Measurements from ENCODE around the gene SCFD2.

The SCFD2 gene

DNA sequence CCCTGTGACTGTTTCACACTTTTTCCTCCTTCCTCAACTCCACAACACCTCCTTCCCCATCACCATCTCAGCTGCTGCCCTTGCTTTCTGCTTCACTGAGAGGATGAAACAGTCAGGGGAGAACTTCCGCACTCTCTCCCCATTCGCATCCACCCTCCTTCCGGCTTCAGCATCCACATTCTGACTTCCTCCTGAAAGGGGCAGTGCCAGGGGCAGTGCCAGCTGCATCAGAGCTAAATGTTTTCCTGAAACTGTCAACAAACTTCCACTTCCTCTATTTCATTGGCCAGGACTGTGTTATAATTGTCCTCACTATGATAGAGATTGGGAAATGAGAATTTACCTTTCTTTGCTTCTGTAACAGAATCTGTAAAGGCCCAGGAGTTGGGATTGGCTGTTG, 521.9 kb downstream of the SCFD2 start:
- Histone ChIP-seq H3K9me2 (ENCODE audit: low read depth, low read length) (no peaks in the 10 kb centered on the region), H3K9ac (ENCODE audit: low read length) (no peak overlapping the region)
- TF ChIP-seq CTCF (IDR thresholded peaks at IDR 0.05; ENCODE audit: low read length) (no peak), EZH2 (IDR thresholded peaks at IDR 0.05; ENCODE audit: borderline replicate concordance, low read length) (no peak)

GRCh38 chr4:52843351-52843750, 522.5 kb downstream of the SCFD2 start:
- no peak overlapping the region for H3K4me2 ChIP-seq (ENCODE audit: low read length)
- H3K9me3 ChIP-seq (ENCODE audit: low read length), result no peaks in the 10 kb centered on the region
- H3K4me3 ChIP-seq (ENCODE audit: low read depth, low read length, poor library complexity, severe bottlenecking), result no peak overlapping the region
- TF ChIP-seq EZH2 (IDR thresholded peaks at IDR 0.05; ENCODE audit: borderline replicate concordance, low read length) (no peak), CTCF (IDR thresholded peaks at IDR 0.05; ENCODE audit: low read length) (no peak)
- H3K27me3 ChIP-seq (ENCODE audit: insufficient read depth, low read length), result no peaks in the 10 kb centered on the region
- no peak overlapping the region for H2AFZ ChIP-seq (ENCODE audit: low read length)
- no peaks in the 10 kb centered on the region for H4K20me1 ChIP-seq (ENCODE audit: insufficient read depth, low read length)
- no peak overlapping the region for H3K27ac ChIP-seq (ENCODE audit: low read depth, low read length, poor library complexity, severe bottlenecking)
- H3K9me2 ChIP-seq (ENCODE audit: low read depth, low read length), result no peaks in the 10 kb centered on the region
- H3F3A ChIP-seq (ENCODE audit: insufficient read depth, low read length), result no peaks in the 10 kb centered on the region
- H3K36me3 ChIP-seq (ENCODE audit: insufficient read depth, low read length), result no peaks in the 10 kb centered on the region
- H3K9ac ChIP-seq (ENCODE audit: low read length), result no peak overlapping the region
- no peaks in the 10 kb centered on the region for H3K4me1 ChIP-seq (ENCODE audit: insufficient read depth, low read length, severe bottlenecking)
- H3K79me2 ChIP-seq (ENCODE audit: insufficient read depth, low read length), result no peaks in the 10 kb centered on the region

More for the DNA sequence above, 521.9 kb downstream of the SCFD2 start:
- Histone ChIP-seq H4K20me1 (ENCODE audit: insufficient read depth, low read length) (no peaks in the 10 kb centered on the region), H3K27me3 (ENCODE audit: insufficient read depth, low read length) (no peaks in the 10 kb centered on the region), H3K4me3 (ENCODE audit: low read depth, low read length, poor library complexity, severe bottlenecking) (no peak overlapping the region), H3K4me2 (ENCODE audit: low read length) (no peak overlapping the region), H3K9me3 (ENCODE audit: low read length) (no peaks in the 10 kb centered on the region), H3F3A (ENCODE audit: insufficient read depth, low read length) (no peaks in the 10 kb centered on the region), H2AFZ (ENCODE audit: low read length) (no peak overlapping the region), H3K79me2 (ENCODE audit: insufficient read depth, low read length) (no peaks in the 10 kb centered on the region), H3K4me1 (ENCODE audit: insufficient read depth, low read length, severe bottlenecking) (no peaks in the 10 kb centered on the region), H3K27ac (ENCODE audit: low read depth, low read length, poor library complexity, severe bottlenecking) (no peak overlapping the region), H3K36me3 (ENCODE audit: insufficient read depth, low read length) (no peaks in the 10 kb centered on the region)

GRCh38 chr4:52842792-52843191, 523.1 kb downstream of the SCFD2 start:
- Histone ChIP-seq H3K27me3 (ENCODE audit: insufficient read depth, low read length) (no peaks in the 10 kb centered on the region), H3F3A (ENCODE audit: insufficient read depth, low read length) (no peaks in the 10 kb centered on the region), H2AFZ (ENCODE audit: low read length) (no peak overlapping the region), H4K20me1 (ENCODE audit: insufficient read depth, low read length) (no peaks in the 10 kb centered on the region), H3K9me3 (ENCODE audit: low read length) (no peaks in the 10 kb centered on the region), H3K79me2 (ENCODE audit: insufficient read depth, low read length) (no peaks in the 10 kb centered on the region), H3K9ac (ENCODE audit: low read length) (no peak overlapping the region), H3K4me1 (ENCODE audit: insufficient read depth, low read length, severe bottlenecking) (no peaks in the 10 kb centered on the region), H3K36me3 (ENCODE audit: insufficient read depth, low read length) (no peaks in the 10 kb centered on the region), H3K4me2 (ENCODE audit: low read length) (no peak overlapping the region), H3K9me2 (ENCODE audit: low read depth, low read length) (no peaks in the 10 kb centered on the region), H3K27ac (ENCODE audit: low read depth, low read length, poor library complexity, severe bottlenecking) (no peak overlapping the region), H3K4me3 (ENCODE audit: low read depth, low read length, poor library complexity, severe bottlenecking) (no peak overlapping the region)
- TF ChIP-seq EZH2 (IDR thresholded peaks at IDR 0.05; ENCODE audit: borderline replicate concordance, low read length), result no peak
- no peak for TF ChIP-seq CTCF (IDR thresholded peaks at IDR 0.05; ENCODE audit: low read length)
